Right lobe of liver (tissue), 6 donors: ENCODE measurements around the gene SLC43A3. TPM values are rescaled to one million over a fixed set of nuclear protein-coding genes. Genes with fewer than 3 reads are reported as not detected.
"Not testable (repeated sequence)": the region's sequence is repeated elsewhere in the genome, so short reads cannot be mapped to it uniquely, and the experiment has no call there.

Experiments
- ATAC-seq, 4 donors: fragments of 200-7000 bp; cut with Tn5 transposase; one replicate each; pipeline ENCODE4 v1.9.1; 2020; ENCODE audit warnings: mild to moderate bottlenecking in 4 of 4, moderate library complexity in 4 of 4
- DNase-seq, 3 donors: peaks; one replicate each; pipeline ENCODE4 v3.0.0-alpha.2; 2020
- H3K27ac ChIP-seq, 3 donors: fragments of 200-600 bp; one replicate each; pipeline ENCODE4 v1.8.0; 2022
- H3K27me3 ChIP-seq, 2 donors: fragments of 200-600 bp; one replicate each; pipeline ENCODE4 v1.8.0; 2022
- H3K36me3 ChIP-seq, 4 donors: fragments of 200-600 bp; sonication (generic) in 1 of 4; one replicate each; pipeline versions ENCODE4 v1.5.1 to v1.8.0; 2017 to 2022; ENCODE audit warnings: control low read depth in 1 of 4
- H3K4me1 ChIP-seq, 4 donors: fragments of 200-600 bp; sonication (generic) in 1 of 4; one replicate each; pipeline versions ENCODE4 v1.5.1 to v1.8.0; 2017 to 2022; ENCODE audit warnings: control low read depth in 1 of 4
- H3K4me3 ChIP-seq, 3 donors: fragments of 200-600 bp; one replicate each; pipeline ENCODE4 v1.8.0; 2022
- H3K9me3 ChIP-seq, 4 donors: fragments of 200-600 bp; sonication (generic) in 1 of 4; one replicate each; pipeline versions ENCODE4 v1.5.1 to v1.8.0; 2017 to 2022; ENCODE audit warnings: control low read depth in 1 of 4
- CTCF ChIP-seq, 4 donors: fragments of 200-600 bp in 3 of 4; fragments of 450-650 bp in 1 of 4; IDR thresholded peaks; one replicate each; pipeline versions ENCODE4 v1.5.1 to v1.8.0; 2016 to 2022; ENCODE audit warnings: antibody characterized with exemption in 4 of 4, mild to moderate bottlenecking in 2 of 4
- POLR2A ChIP-seq: fragments of 450-650 bp; IDR thresholded peaks from one replicate; pipeline ENCODE4 v1.6.1; 2017; ENCODE audit warnings: antibody characterized with exemption, mild to moderate bottlenecking
- WGBS: methylation state at CpG from one replicate; pipeline ENCODE4 v1.1.6; 2018; ENCODE audit warnings: low coverage, low lambda C conversion rate; ENCODE audit not compliant: insufficient coverage; ENCODE audit errors: missing lambda C conversion rate; 5-methylcytosine and 5-hydroxymethylcytosine counted together
- intact Hi-C, 2 donors: fragments of 100-400 bp; cut with DNase I; formaldehyde crosslinking; loops; one replicate each; pipeline versions ENCODE4 v1.11.2 to v1.14.1; 2022
- total RNA-seq, 6 experiments: library from RNA; depleted of rRNA in 2 of 6; stranded (reverse); fragments of >200 nt in 2 of 6; fragmentation: NEBNext Ultra II Directional in 3 of 6; extraction: Animal tissue kit (Norgen Biotek cat#: 25700) in 3 of 6; gene quantifications; one replicate each; pipeline versions ENCODE4 v1.1.0 to v1.2.4, GENCODE V29; 2016 to 2023
- donor health status: DM: no; HTN: yes; CAD: no.
- donor health status: DM: no; HTN: no; CAD: no.
- donor health status: DM: no; HTN: no; CAD: no.
- donor health status: DM: no; HTN: yes; CAD: no.
- donor health status: DM: no; HTN: yes; CAD: no.

SLC43A3 gene
- total RNA-seq, 6 experiments from 2014 or later, result 109 to 259 (median 185) TPM

DNA sequence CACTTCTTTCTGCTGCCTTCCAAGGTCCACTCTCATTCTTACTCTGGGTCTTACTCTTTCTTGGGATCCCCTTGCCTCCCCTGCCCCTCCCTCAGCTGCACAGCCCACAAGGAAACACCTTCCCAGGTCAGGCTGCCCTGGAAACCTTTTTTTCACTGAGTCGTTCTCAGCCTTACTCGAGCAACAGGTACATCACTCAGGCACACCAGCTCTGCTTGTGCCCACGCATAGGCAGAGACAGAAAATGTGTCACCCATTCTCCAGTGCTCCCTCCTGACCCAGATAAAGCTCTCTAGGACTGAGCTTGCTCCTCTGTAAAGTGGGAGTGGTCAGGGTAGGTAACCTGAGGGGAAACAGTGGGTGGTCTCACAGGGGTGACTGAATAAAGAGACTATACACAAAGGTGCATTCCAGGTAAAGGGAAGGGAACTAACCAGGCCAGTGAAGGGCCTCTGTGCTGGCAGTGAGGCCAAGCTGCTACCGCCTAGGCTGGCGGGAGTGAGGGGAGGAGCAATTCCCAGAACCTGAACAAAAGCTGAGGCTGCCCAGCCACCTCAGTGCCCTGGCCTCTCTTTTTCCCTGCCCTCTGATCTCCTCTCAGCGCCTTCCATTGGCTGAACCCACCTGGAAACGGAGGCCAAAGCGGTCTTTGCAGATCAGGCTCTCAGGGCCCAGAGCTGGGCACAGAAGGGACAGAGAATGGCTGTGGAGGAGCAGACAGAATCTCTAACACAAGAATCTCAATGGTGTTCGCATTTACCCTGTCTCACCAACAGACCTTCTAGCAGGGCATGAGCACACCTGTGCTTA is 61.9 kb downstream of the SLC43A3 start:
- ATAC-seq (no peak), DNase-seq (no peak)
- TF ChIP-seq POLR2A (no peak), CTCF (IDR thresholded peaks at IDR 0.05) (no peak)
- no peaks in the 10 kb centered on the region for H3K9me3 ChIP-seq
- H3K4me1 ChIP-seq, result no peaks in the 10 kb centered on the region
- H3K27ac ChIP-seq, result no peak overlapping the region
- no peaks in the 10 kb centered on the region for H3K36me3 ChIP-seq
- no peak overlapping the region for H3K4me3 ChIP-seq
- intact Hi-C loops, result no loop called here
- H3K27me3 ChIP-seq, result no peaks in the 10 kb centered on the region
- WGBS, result 83% methylated on average over 8 of the region's 9 CpGs

- no peak overlapping the region for H3K27ac ChIP-seq
- H3K4me1 ChIP-seq, result no peaks in the 10 kb centered on the region
- DNase-seq (no peak), ATAC-seq (no peak)
- H3K36me3 ChIP-seq, result no peaks in the 10 kb centered on the region
- TF ChIP-seq CTCF (IDR thresholded peaks at IDR 0.05) (no peak), POLR2A (no peak)
- intact Hi-C loops, result no loop called here
- H3K4me3 ChIP-seq, result no peak overlapping the region
- H3K27me3 ChIP-seq, result no peaks in the 10 kb centered on the region
- H3K9me3 ChIP-seq, result no peaks in the 10 kb centered on the region
- WGBS, result 46% methylated on average over 4 of the region's 7 CpGs
Observed at GRCh38 chr11:57363131-57364080, 63.5 kb downstream of the SLC43A3 start.

DNA sequence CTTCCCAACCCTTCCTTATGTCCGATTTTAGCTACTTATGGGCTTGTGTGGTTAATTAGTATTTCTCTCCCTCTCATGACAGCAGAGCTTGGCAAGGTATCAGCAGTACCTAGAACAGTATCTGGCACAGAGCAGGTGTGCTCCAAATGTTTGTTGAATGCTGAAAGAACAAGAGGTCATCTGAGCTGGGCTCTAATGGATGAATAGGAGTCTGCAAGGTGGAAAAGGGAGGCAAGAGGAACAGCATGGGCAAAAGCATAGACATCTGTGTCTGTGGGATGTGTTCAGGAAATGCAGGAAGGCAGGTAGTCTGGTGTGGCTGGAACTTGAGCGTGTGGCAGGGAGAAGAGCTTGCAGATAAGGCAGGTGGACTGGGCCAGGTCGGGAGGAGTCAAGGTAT is 65.0 kb downstream of the SLC43A3 start:
- 78% methylated on average over 3 of the region's 3 CpGs for WGBS
- Histone ChIP-seq H3K4me1 (no peaks in the 10 kb centered on the region), H3K36me3 (no peaks in the 10 kb centered on the region), H3K4me3 (no peak overlapping the region), H3K27me3 (no peaks in the 10 kb centered on the region), H3K9me3 (no peaks in the 10 kb centered on the region), H3K27ac (no peak overlapping the region)
- ATAC-seq, result no peak
- TF ChIP-seq CTCF (IDR thresholded peaks at IDR 0.05) (no peak), POLR2A (no peak)
- intact Hi-C loops, result no loop called here
- no peak for DNase-seq

DNA sequence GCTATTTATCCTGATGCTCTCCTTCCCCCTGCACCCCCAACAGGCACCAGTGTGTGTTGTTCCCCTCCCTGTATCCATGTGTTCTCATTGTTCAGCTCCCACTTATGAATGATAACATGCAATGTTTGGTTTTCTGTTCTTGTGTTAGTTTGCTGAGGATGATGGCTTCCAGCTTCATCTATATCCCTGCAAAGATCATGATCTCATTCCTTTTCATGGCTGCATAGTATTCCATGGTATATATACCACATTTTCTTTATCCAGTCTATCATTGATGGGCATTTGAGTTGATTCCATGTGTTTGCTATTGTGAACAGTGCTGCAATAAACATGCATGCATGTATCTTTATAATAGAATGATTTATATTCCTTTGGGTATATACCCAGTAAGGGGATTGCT is 65.5 kb downstream of the SLC43A3 start:
- ATAC-seq, H3K27me3 ChIP-seq, H3K4me1 ChIP-seq, DNase-seq, H3K9me3 ChIP-seq, intact Hi-C loops, H3K27ac ChIP-seq, H3K36me3 ChIP-seq, H3K4me3 ChIP-seq: not testable (repeated sequence)

- ATAC-seq (no peak), DNase-seq (no peak)
- no peak overlapping the region for H3K27ac ChIP-seq
- WGBS, result 84% methylated on average over 8 of the region's 8 CpGs
- H3K4me1 ChIP-seq, result peaks cover 0 to 5% (median 1%) of the 10 kb centered on the region in 4 donors
- no peaks in the 10 kb centered on the region for H3K36me3 ChIP-seq
- H3K4me3 ChIP-seq, result no peak overlapping the region
- intact Hi-C loops, result no loop called here
- TF ChIP-seq POLR2A (no peak), CTCF (IDR thresholded peaks at IDR 0.05) (no peak)
- no peaks in the 10 kb centered on the region for H3K27me3 ChIP-seq
- H3K9me3 ChIP-seq, result no peaks in the 10 kb centered on the region
Observed at GRCh38 chr11:57360991-57361390, 65.9 kb downstream of the SLC43A3 start.
